ENCODE results near the gene NAA38. TPM values are rescaled to one million over a fixed set of nuclear protein-coding genes. Genes with fewer than 3 reads are reported as not detected.

NAA38 gene
- total RNA-seq, 1 experiment from 2014 or later = 50.2 TPM

DNA sequence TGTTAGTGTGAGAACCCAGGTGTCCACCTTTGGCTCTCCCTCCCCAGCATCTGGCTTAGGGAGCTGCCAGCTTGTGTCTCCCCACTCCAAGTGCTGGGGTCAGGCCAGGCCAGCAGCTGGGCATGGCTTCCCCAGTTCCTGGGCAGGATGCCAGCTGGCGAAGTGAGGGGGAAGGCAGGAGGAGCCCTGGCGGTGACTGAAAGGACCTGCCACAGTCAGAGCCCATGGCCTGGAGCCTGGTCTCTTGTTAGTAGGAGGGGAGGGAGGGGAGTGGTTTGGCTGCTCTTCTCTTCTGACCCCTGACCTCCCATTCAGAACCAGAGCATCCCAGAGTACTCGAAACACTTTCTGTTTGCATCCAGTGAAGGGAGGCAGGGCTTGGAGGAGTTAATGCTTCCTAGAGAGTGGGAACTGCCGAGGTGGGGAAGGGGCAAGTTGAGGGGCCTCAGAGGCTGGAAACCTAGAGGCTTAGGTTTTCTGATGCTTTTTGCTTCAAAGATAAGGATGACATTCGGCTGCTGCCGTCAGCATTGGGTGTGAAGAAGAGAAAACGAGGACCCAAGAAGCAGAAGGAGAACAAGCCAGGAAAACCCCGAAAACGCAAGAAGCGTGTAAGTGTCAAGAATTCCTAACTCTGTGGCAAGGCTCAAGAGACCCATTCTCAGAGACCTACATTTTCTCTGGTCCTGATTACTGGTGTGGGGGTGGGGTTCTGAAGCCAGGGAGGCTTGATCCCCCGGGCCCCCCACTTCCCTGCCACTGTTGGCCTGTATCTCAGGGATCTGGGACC is 32.0 kb upstream of the NAA38 start:
- no peak overlapping the region; a peak in 1 of 5 replicates for H3K4me3 Mint-ChIP-seq
- no CpG with 5 or more reads among the region's 11 CpGs for WGBS (ENCODE audit: extremely low coverage, insufficient read length, low lambda C conversion rate)

More for the DNA sequence above, 32.0 kb upstream of the NAA38 start:
- DNase-seq = peak; percentile 71
- Histone ChIP-seq H4K8ac (replicated peaks; ENCODE audit: insufficient read length, low read depth, low read length) (no peak overlapping the region), H3K27me3 (ENCODE audit: insufficient read depth, low read length) (no peaks in the 10 kb centered on the region; the same call in 1 of the 2 replicates), H3K27ac (ENCODE audit: insufficient read length, low read depth, low read length) (no peak overlapping the region), H4K5ac (ENCODE audit: insufficient read length, low read depth, low read length) (no peak overlapping the region), H2BK12ac (ENCODE audit: insufficient read length, low read depth, low read length) (no peak overlapping the region), H4K20me1 (ENCODE audit: control insufficient read depth, insufficient read depth, insufficient read length) (no peaks in the 10 kb centered on the region), H3K9ac (ENCODE audit: extremely low read depth, insufficient read length, low read length) (no peak overlapping the region), H2AFZ (ENCODE audit: low read length) (no peak overlapping the region), H4K91ac (ENCODE audit: insufficient read length, low read depth, low read length) (no peak overlapping the region), H3T11ph (ENCODE audit: low read length) (no peak overlapping the region), H3K4ac (ENCODE audit: low read depth, low read length) (no peak overlapping the region), H3K14ac (ENCODE audit: insufficient read depth, low read length) (no peak overlapping the region; the same call in 1 of the 2 replicates), H2BK5ac (ENCODE audit: insufficient read length, low read length) (no peak overlapping the region), H3K4me1 (ENCODE audit: insufficient read depth, low read length) (no peaks in the 10 kb centered on the region), H3K79me2 (ENCODE audit: insufficient read depth, low read length) (no peaks in the 10 kb centered on the region), H3K79me1 (ENCODE audit: insufficient read depth, low read depth, low read length, poor library complexity, severe bottlenecking) (no peaks in the 10 kb centered on the region), H3K23ac (ENCODE audit: insufficient read length, low read depth, low read length) (no peak overlapping the region), H3K23me2 (ENCODE audit: insufficient read length, low read depth, low read length, poor library complexity, severe bottlenecking) (peaks cover 28% of the 10 kb centered on the region), H2AK5ac (ENCODE audit: insufficient read length, low read length) (no peak overlapping the region), H2BK20ac (ENCODE audit: low read depth, low read length, poor library complexity, severe bottlenecking) (no peak overlapping the region), H2BK120ac (ENCODE audit: low read depth, low read length, poor library complexity, severe bottlenecking) (no peak overlapping the region), H3K4me2 (ENCODE audit: insufficient read depth, insufficient read length, low read length) (no peak overlapping the region), H3K9me3 (ENCODE audit: control insufficient read depth, low read depth, low read length) (no peaks in the 10 kb centered on the region), H2BK15ac (ENCODE audit: low read depth, low read length) (no peak overlapping the region), H3K56ac (ENCODE audit: insufficient read length, low read depth, low read length) (no peak overlapping the region), H3K18ac (ENCODE audit: insufficient read length, low read depth, low read length) (no peak overlapping the region)
- TF ChIP-seq, protein P1, sequence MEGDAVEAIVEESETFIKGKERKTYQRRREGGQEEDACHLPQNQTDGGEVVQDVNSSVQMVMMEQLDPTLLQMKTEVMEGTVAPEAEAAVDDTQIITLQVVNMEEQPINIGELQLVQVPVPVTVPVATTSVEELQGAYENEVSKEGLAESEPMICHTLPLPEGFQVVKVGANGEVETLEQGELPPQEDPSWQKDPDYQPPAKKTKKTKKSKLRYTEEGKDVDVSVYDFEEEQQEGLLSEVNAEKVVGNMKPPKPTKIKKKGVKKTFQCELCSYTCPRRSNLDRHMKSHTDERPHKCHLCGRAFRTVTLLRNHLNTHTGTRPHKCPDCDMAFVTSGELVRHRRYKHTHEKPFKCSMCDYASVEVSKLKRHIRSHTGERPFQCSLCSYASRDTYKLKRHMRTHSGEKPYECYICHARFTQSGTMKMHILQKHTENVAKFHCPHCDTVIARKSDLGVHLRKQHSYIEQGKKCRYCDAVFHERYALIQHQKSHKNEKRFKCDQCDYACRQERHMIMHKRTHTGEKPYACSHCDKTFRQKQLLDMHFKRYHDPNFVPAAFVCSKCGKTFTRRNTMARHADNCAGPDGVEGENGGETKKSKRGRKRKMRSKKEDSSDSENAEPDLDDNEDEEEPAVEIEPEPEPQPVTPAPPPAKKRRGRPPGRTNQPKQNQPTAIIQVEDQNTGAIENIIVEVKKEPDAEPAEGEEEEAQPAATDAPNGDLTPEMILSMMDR (conservative IDR thresholded peaks at IDR 0.05) = peak; percentile 28; the same call in 1 of the 3 replicates
- Mint-ChIP-seq H3K27ac (no peak overlapping the region), H3K4me1 (peaks cover 0 to 4% of the 10 kb centered on the region in 2 experiments; a peak in 3 of 4 replicates), H3K9me3 (no peaks in the 10 kb centered on the region), H3K27me3 (ENCODE audit: low read depth) (no peaks in the 10 kb centered on the region; the same call in none of the 2 replicates), H3K36me3 (ENCODE audit: insufficient read depth in 1 of 3, low read depth in 3 of 3) (peaks cover 0 to 24% (median 7%) of the 10 kb centered on the region in 3 experiments; a peak in 5 of 7 replicates)

Measured in H9 (cell line).